ENCODE measurements around the gene TUBG2. TPM values are rescaled to one million over a fixed set of nuclear protein-coding genes. Genes with fewer than 3 reads are reported as not detected.
A peak's percentile ranks its signal among the peaks of the same experiment; 100 is the strongest.

The TUBG2 gene
- total RNA-seq, 1 experiment from 2014 or later = 20.4 TPM

GRCh38 chr17:42672038-42672437 lies 13.0 kb downstream of the TUBG2 start:
- Histone ChIP-seq H3K9me3 (ENCODE audit: control insufficient read depth, low read depth, low read length) (no peaks in the 10 kb centered on the region), H3K18ac (ENCODE audit: insufficient read length, low read depth, low read length) (no peak overlapping the region), H3K4ac (ENCODE audit: low read depth, low read length) (no peak overlapping the region), H3K79me2 (ENCODE audit: insufficient read depth, low read length) (no peaks in the 10 kb centered on the region; the same call in 1 of the 2 replicates), H4K20me1 (ENCODE audit: control insufficient read depth, insufficient read depth, insufficient read length) (no peaks in the 10 kb centered on the region), H2BK15ac (ENCODE audit: low read depth, low read length) (no peak overlapping the region), H3K23ac (ENCODE audit: insufficient read length, low read depth, low read length) (no peak overlapping the region), H4K5ac (ENCODE audit: insufficient read length, low read depth, low read length) (no peak overlapping the region), H2BK20ac (ENCODE audit: low read depth, low read length, poor library complexity, severe bottlenecking) (no peak overlapping the region), H3K27ac (ENCODE audit: insufficient read length, low read depth, low read length) (no peak overlapping the region), H3K23me2 (ENCODE audit: insufficient read length, low read depth, low read length, poor library complexity, severe bottlenecking) (peaks cover 26% of the 10 kb centered on the region), H4K8ac (replicated peaks; ENCODE audit: insufficient read length, low read depth, low read length) (no peak overlapping the region), H2BK5ac (ENCODE audit: insufficient read length, low read length) (no peak overlapping the region), H4K91ac (ENCODE audit: insufficient read length, low read depth, low read length) (no peak overlapping the region), H3K4me1 (ENCODE audit: insufficient read depth, low read length) (peaks cover 4% of the 10 kb centered on the region; the same call in 1 of the 2 replicates), H2BK12ac (ENCODE audit: insufficient read length, low read depth, low read length) (no peak overlapping the region), H3K4me2 (ENCODE audit: insufficient read depth, insufficient read length, low read length) (no peak overlapping the region), H3K27me3 (ENCODE audit: insufficient read depth, low read length) (no peaks in the 10 kb centered on the region), H3T11ph (ENCODE audit: low read length) (no peak overlapping the region), H3K14ac (ENCODE audit: insufficient read depth, low read length) (no peak overlapping the region), H3K9ac (ENCODE audit: extremely low read depth, insufficient read length, low read length) (no peak overlapping the region), H2BK120ac (ENCODE audit: low read depth, low read length, poor library complexity, severe bottlenecking) (no peak overlapping the region), H3K56ac (ENCODE audit: insufficient read length, low read depth, low read length) (no peak overlapping the region), H2AK5ac (ENCODE audit: insufficient read length, low read length) (no peak overlapping the region), H2AFZ (ENCODE audit: low read length) (no peak overlapping the region), H3K79me1 (ENCODE audit: insufficient read depth, low read depth, low read length, poor library complexity, severe bottlenecking) (no peaks in the 10 kb centered on the region)
- Mint-ChIP-seq H3K4me1 (peaks cover 28 to 44% of the 10 kb centered on the region in 2 experiments), H3K4me3 (peak overlapping the region in 1 of 2 experiments; percentile 40; a peak in 1 of 5 replicates), H3K27me3 (ENCODE audit: low read depth) (peaks cover 4% of the 10 kb centered on the region; the same call in 1 of the 2 replicates), H3K27ac (no peak overlapping the region), H3K36me3 (ENCODE audit: insufficient read depth in 1 of 3, low read depth in 3 of 3) (peaks cover 14 to 40% (median 32%) of the 10 kb centered on the region in 3 experiments), H3K9me3 (no peaks in the 10 kb centered on the region)
- TF ChIP-seq, protein P1, sequence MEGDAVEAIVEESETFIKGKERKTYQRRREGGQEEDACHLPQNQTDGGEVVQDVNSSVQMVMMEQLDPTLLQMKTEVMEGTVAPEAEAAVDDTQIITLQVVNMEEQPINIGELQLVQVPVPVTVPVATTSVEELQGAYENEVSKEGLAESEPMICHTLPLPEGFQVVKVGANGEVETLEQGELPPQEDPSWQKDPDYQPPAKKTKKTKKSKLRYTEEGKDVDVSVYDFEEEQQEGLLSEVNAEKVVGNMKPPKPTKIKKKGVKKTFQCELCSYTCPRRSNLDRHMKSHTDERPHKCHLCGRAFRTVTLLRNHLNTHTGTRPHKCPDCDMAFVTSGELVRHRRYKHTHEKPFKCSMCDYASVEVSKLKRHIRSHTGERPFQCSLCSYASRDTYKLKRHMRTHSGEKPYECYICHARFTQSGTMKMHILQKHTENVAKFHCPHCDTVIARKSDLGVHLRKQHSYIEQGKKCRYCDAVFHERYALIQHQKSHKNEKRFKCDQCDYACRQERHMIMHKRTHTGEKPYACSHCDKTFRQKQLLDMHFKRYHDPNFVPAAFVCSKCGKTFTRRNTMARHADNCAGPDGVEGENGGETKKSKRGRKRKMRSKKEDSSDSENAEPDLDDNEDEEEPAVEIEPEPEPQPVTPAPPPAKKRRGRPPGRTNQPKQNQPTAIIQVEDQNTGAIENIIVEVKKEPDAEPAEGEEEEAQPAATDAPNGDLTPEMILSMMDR (conservative IDR thresholded peaks at IDR 0.05) = no peak
- no CpG with 5 or more reads among the region's 28 CpGs for WGBS (ENCODE audit: extremely low coverage, insufficient read length, low lambda C conversion rate)
- peak; percentile 74 for DNase-seq

Measured in H9 (cell line).